IPS DF 6.9 (cell line): Measurements from ENCODE around the gene APOBEC3H.

Experiments
- DNase-seq: peaks from one replicate; pipeline ENCODE4 v3.0.0-alpha.2; 2013; ENCODE audit warnings: low read depth, low spot score
- H3K27ac ChIP-seq: one replicate; pipeline ENCODE4 v1.5.1; 2013; ENCODE audit warnings: low read length, control low read depth
- H3K27me3 ChIP-seq: 2 replicates; pipeline ENCODE4 v1.6.1; 2013; ENCODE audit warnings: mild to moderate bottlenecking, low read length; ENCODE audit not compliant: control insufficient read depth, insufficient read depth
- H3K36me3 ChIP-seq: 2 replicates; pipeline ENCODE4 v1.6.1; 2013; ENCODE audit warnings: low read length; ENCODE audit not compliant: control insufficient read depth, insufficient read depth
- H3K4me1 ChIP-seq: 2 replicates; pipeline ENCODE4 v1.6.1; 2013; ENCODE audit warnings: low read length; ENCODE audit not compliant: control insufficient read depth, insufficient read depth
- H3K4me3 ChIP-seq: 2 replicates; pipeline ENCODE4 v1.5.1; 2013; ENCODE audit warnings: mild to moderate bottlenecking, low read length
- H3K9me3 ChIP-seq: 2 replicates; pipeline ENCODE4 v1.6.1; 2013; ENCODE audit warnings: low read length, inconsistent platforms; ENCODE audit not compliant: control insufficient read depth, insufficient read depth
- WGBS: extraction: QIAGEN DNeasy Blood & Tissue Kit; methylation state at CpG from one replicate; pipeline ENCODE4 v1.1.7; 2013; ENCODE audit warnings: mixed read lengths, missing lambda C conversion rate; ENCODE audit not compliant: insufficient read length, insufficient coverage; 5-methylcytosine and 5-hydroxymethylcytosine counted together

APOBEC3H gene

GRCh38 chr22:39128508-39128907 lies 31.5 kb downstream of the APOBEC3H start:
- no peak overlapping the region for H3K27ac ChIP-seq
- WGBS: no CpG with 5 or more reads among the region's 6 CpGs
- H3K36me3 ChIP-seq: no peaks in the 10 kb centered on the region
- H3K27me3 ChIP-seq: no peaks in the 10 kb centered on the region
- H3K4me3 ChIP-seq: no peak overlapping the region
- DNase-seq: no peak
- peaks cover 3% of the 10 kb centered on the region; the same call in 1 of the 2 replicates for H3K4me1 ChIP-seq
- no peaks in the 10 kb centered on the region for H3K9me3 ChIP-seq

- Histone ChIP-seq H3K9me3 (no peaks in the 10 kb centered on the region), H3K4me3 (no peak overlapping the region), H3K36me3 (no peaks in the 10 kb centered on the region), H3K27me3 (no peaks in the 10 kb centered on the region), H3K4me1 (peaks cover 2% of the 10 kb centered on the region; the same call in 1 of the 2 replicates), H3K27ac (no peak overlapping the region)
- DNase-seq: no peak
- no CpG with 5 or more reads among the region's 4 CpGs for WGBS
Measured at GRCh38 chr22:39129081-39129480, 32.0 kb downstream of the APOBEC3H start.

GRCh38 chr22:39129746-39130145 lies 32.7 kb downstream of the APOBEC3H start:
- no peak for DNase-seq
- H3K4me3 ChIP-seq: no peak overlapping the region
- no peaks in the 10 kb centered on the region for H3K36me3 ChIP-seq
- no peaks in the 10 kb centered on the region for H3K27me3 ChIP-seq
- no CpG with 5 or more reads among the region's 9 CpGs for WGBS
- H3K27ac ChIP-seq: no peak overlapping the region
- H3K9me3 ChIP-seq: no peaks in the 10 kb centered on the region
- H3K4me1 ChIP-seq: peaks cover 2% of the 10 kb centered on the region; the same call in 1 of the 2 replicates

GRCh38 chr22:39130152-39130704 lies 33.2 kb downstream of the APOBEC3H start:
- DNase-seq: no peak
- peaks cover 2% of the 10 kb centered on the region; the same call in 1 of the 2 replicates for H3K4me1 ChIP-seq
- H3K27me3 ChIP-seq: no peaks in the 10 kb centered on the region
- no peak overlapping the region for H3K27ac ChIP-seq
- H3K9me3 ChIP-seq: no peaks in the 10 kb centered on the region
- H3K4me3 ChIP-seq: no peak overlapping the region
- no CpG with 5 or more reads among the region's 8 CpGs for WGBS
- H3K36me3 ChIP-seq: no peaks in the 10 kb centered on the region

GRCh38 chr22:39130892-39131855 lies 34.1 kb downstream of the APOBEC3H start:
- Histone ChIP-seq H3K36me3 (no peaks in the 10 kb centered on the region), H3K4me3 (no peak overlapping the region), H3K27ac (no peak overlapping the region), H3K9me3 (no peaks in the 10 kb centered on the region), H3K27me3 (no peaks in the 10 kb centered on the region), H3K4me1 (peaks cover 2% of the 10 kb centered on the region; the same call in 1 of the 2 replicates)
- DNase-seq: no peak
- no CpG with 5 or more reads among the region's 24 CpGs for WGBS

- WGBS: no CpG with 5 or more reads among the region's 6 CpGs
- no peak for DNase-seq
- H3K9me3 ChIP-seq: no peaks in the 10 kb centered on the region
- H3K36me3 ChIP-seq: no peaks in the 10 kb centered on the region
- H3K4me1 ChIP-seq: peaks cover 2% of the 10 kb centered on the region; the same call in 1 of the 2 replicates
- no peak overlapping the region for H3K4me3 ChIP-seq
- no peak overlapping the region for H3K27ac ChIP-seq
- no peaks in the 10 kb centered on the region for H3K27me3 ChIP-seq
Measured at GRCh38 chr22:39132281-39132680, 35.2 kb downstream of the APOBEC3H start.

- Histone ChIP-seq H3K27me3 (no peaks in the 10 kb centered on the region), H3K9me3 (no peaks in the 10 kb centered on the region), H3K4me3 (no peak overlapping the region), H3K27ac (no peak overlapping the region), H3K36me3 (no peaks in the 10 kb centered on the region), H3K4me1 (peaks cover 2% of the 10 kb centered on the region; the same call in 1 of the 2 replicates)
- no CpG with 5 or more reads among the region's 22 CpGs for WGBS
- DNase-seq: no peak
Measured at GRCh38 chr22:39132871-39133524, 36.0 kb downstream of the APOBEC3H start.

GRCh38 chr22:39133871-39134270 lies 36.8 kb downstream of the APOBEC3H start:
- WGBS: no CpG with 5 or more reads among the region's 17 CpGs
- no peak overlapping the region for H3K4me3 ChIP-seq
- H3K4me1 ChIP-seq: peaks cover 2% of the 10 kb centered on the region; the same call in 1 of the 2 replicates

GRCh38 chr22:39134366-39135091 lies 37.5 kb downstream of the APOBEC3H start:
- Histone ChIP-seq H3K36me3 (no peaks in the 10 kb centered on the region), H3K27me3 (no peaks in the 10 kb centered on the region), H3K4me3 (no peak overlapping the region), H3K4me1 (peaks cover 2% of the 10 kb centered on the region; the same call in 1 of the 2 replicates), H3K9me3 (no peaks in the 10 kb centered on the region), H3K27ac (no peak overlapping the region)
- WGBS: no CpG with 5 or more reads among the region's 35 CpGs
- DNase-seq: no peak

More at GRCh38 chr22:39133871-39134270, 36.8 kb downstream of the APOBEC3H start:
- Histone ChIP-seq H3K27me3 (no peaks in the 10 kb centered on the region), H3K27ac (no peak overlapping the region), H3K9me3 (no peaks in the 10 kb centered on the region), H3K36me3 (no peaks in the 10 kb centered on the region)
- DNase-seq: no peak
